HEK293 (cell line): Measurements from ENCODE around the gene TIMM17A.

Experiments
- CTCF ChIA-PET: fragments of 350-600 bp; formaldehyde crosslinking; extraction: SDS; loops from one replicate; lab custom pipeline; 2021; ENCODE audit warnings: antibody characterized with exemption; lab: Yijun Ruan, JAX
- POLR2A ChIA-PET: fragments of 300-600 bp; formaldehyde crosslinking; extraction: SDS; loops from one replicate; lab custom pipeline; 2020; ENCODE audit warnings: antibody characterized with exemption, inconsistent platforms; lab: Yijun Ruan, JAX
- H3K27ac ChIP-seq: fragments of 200-500 bp; sonication (Bioruptor generic); 2 replicates; pipeline ENCODE4 v1.5.1; 2014; ENCODE audit warnings: low read depth, low read length, control low read depth, inconsistent platforms; ENCODE audit errors: extremely low read depth
- H3K36me3 ChIP-seq, 2 experiments: fragments of 200-500 bp in 1 of 2; sonication (Bioruptor generic) in 1 of 2; 1 replicate in 1 of 2; 2 replicates in 1 of 2; pipeline ENCODE4 v1.5.1; 2014 to 2017; ENCODE audit warnings: inconsistent platforms in 2 of 2, low read length in 2 of 2; ENCODE audit not compliant: control insufficient read depth in 2 of 2, insufficient read depth in 1 of 2
- H3K4me1 ChIP-seq: fragments of 200-500 bp; sonication (Bioruptor generic); 2 replicates; pipeline ENCODE4 v1.5.1; 2014; ENCODE audit warnings: mild to moderate bottlenecking, low read length, inconsistent platforms; ENCODE audit not compliant: control insufficient read depth, insufficient read depth
- H3K4me3 ChIP-seq: 2 replicates; pipeline ENCODE4 v1.5.1; 2011; ENCODE audit warnings: low read depth, mild to moderate bottlenecking, control low read depth, low read length, moderate library complexity
- H3K9me3 ChIP-seq: fragments of 200-500 bp; sonication (Bioruptor generic); 2 replicates; pipeline ENCODE4 v1.5.1; 2014; ENCODE audit warnings: low read depth, low read length, inconsistent platforms; ENCODE audit not compliant: control insufficient read depth, insufficient read depth
- KLF10 ChIP-seq: fragments of 450-650 bp; IDR thresholded peaks from 2 replicates; pipeline ENCODE4 v1.5.1; 2018; ENCODE audit warnings: missing biosample characterization, mild to moderate bottlenecking, missing genetic modification characterization
- KLF8 ChIP-seq: fragments of 450-650 bp; formaldehyde crosslinking; IDR thresholded peaks from 2 replicates; pipeline ENCODE4 v1.5.1; 2016; ENCODE audit warnings: missing biosample characterization, missing genetic modification characterization
- OSR2 ChIP-seq: fragments of 450-650 bp; formaldehyde crosslinking; IDR thresholded peaks from 2 replicates; pipeline ENCODE4 v1.5.1; 2016; ENCODE audit warnings: missing biosample characterization, missing genetic modification characterization
- PRDM10 ChIP-seq: fragments of 450-650 bp; formaldehyde crosslinking; IDR thresholded peaks from 2 replicates; pipeline ENCODE4 v1.5.1; 2016; ENCODE audit warnings: missing biosample characterization, missing genetic modification characterization
- RBAK ChIP-seq: fragments of 450-650 bp; formaldehyde crosslinking; IDR thresholded peaks from 2 replicates; pipeline ENCODE4 v1.5.1; 2016; ENCODE audit warnings: missing biosample characterization, missing genetic modification characterization
- TRIM28 ChIP-seq: IDR thresholded peaks from 2 replicates; pipeline ENCODE4 v1.6.1; 2011; ENCODE audit warnings: low read length, control low read depth, borderline replicate concordance
- ZBTB6 ChIP-seq: fragments of 450-650 bp; formaldehyde crosslinking; IDR thresholded peaks from 2 replicates; pipeline ENCODE4 v1.5.1; 2017; ENCODE audit warnings: missing biosample characterization, missing genetic modification characterization
- ZBTB8A ChIP-seq: fragments of 450-650 bp; formaldehyde crosslinking; IDR thresholded peaks from 2 replicates; pipeline ENCODE4 v1.5.1; 2016; ENCODE audit warnings: missing biosample characterization, missing genetic modification characterization
- ZIC2 ChIP-seq: fragments of 450-650 bp; formaldehyde crosslinking; IDR thresholded peaks from 2 replicates; pipeline ENCODE4 v1.5.1; 2016; ENCODE audit warnings: missing biosample characterization, missing genetic modification characterization
- ZNF16 ChIP-seq: fragments of 450-650 bp; formaldehyde crosslinking; IDR thresholded peaks from 2 replicates; pipeline ENCODE4 v1.5.1; 2016; ENCODE audit warnings: low read depth, missing biosample characterization, missing genetic modification characterization
- ZNF175 ChIP-seq: fragments of 450-650 bp; formaldehyde crosslinking; IDR thresholded peaks from 2 replicates; pipeline ENCODE4 v1.5.1; 2016; ENCODE audit warnings: missing biosample characterization, missing genetic modification characterization
- ZNF2 ChIP-seq: fragments of 450-650 bp; formaldehyde crosslinking; IDR thresholded peaks from 2 replicates; pipeline ENCODE4 v1.5.1; 2016; ENCODE audit warnings: missing biosample characterization, missing genetic modification characterization
- ZNF239 ChIP-seq: fragments of 450-650 bp; formaldehyde crosslinking; IDR thresholded peaks from 2 replicates; pipeline ENCODE4 v1.5.1; 2016; ENCODE audit warnings: missing biosample characterization, missing genetic modification characterization
- ZNF266 ChIP-seq: fragments of 450-650 bp; formaldehyde crosslinking; IDR thresholded peaks from 2 replicates; pipeline ENCODE4 v1.5.1; 2016; ENCODE audit warnings: missing biosample characterization, missing genetic modification characterization, low read depth
- ZNF302 ChIP-seq: fragments of 450-650 bp; formaldehyde crosslinking; IDR thresholded peaks from 2 replicates; pipeline ENCODE4 v1.5.1; 2016; ENCODE audit warnings: missing biosample characterization, missing genetic modification characterization, low read depth
- ZNF324 ChIP-seq: fragments of 450-650 bp; formaldehyde crosslinking; IDR thresholded peaks from 2 replicates; pipeline ENCODE4 v1.5.1; 2016; ENCODE audit warnings: missing biosample characterization, missing genetic modification characterization
- ZNF426 ChIP-seq: fragments of 450-650 bp; formaldehyde crosslinking; IDR thresholded peaks from 2 replicates; pipeline ENCODE4 v1.5.1; 2017; ENCODE audit warnings: missing biosample characterization, missing genetic modification characterization, mild to moderate bottlenecking, inconsistent platforms, moderate library complexity
- ZNF513 ChIP-seq: fragments of 450-650 bp; IDR thresholded peaks from 2 replicates; pipeline ENCODE4 v1.5.1; 2018; ENCODE audit warnings: missing biosample characterization, missing genetic modification characterization
- ZNF658 ChIP-seq: fragments of 450-650 bp; formaldehyde crosslinking; IDR thresholded peaks from 2 replicates; pipeline ENCODE4; 2016; ENCODE audit warnings: missing biosample characterization, missing genetic modification characterization
- ZNF704 ChIP-seq: fragments of 450-650 bp; formaldehyde crosslinking; IDR thresholded peaks from 2 replicates; pipeline ENCODE4 v1.5.1; 2016; ENCODE audit warnings: missing biosample characterization, missing genetic modification characterization
- ZNF843 ChIP-seq: fragments of 450-650 bp; formaldehyde crosslinking; IDR thresholded peaks from 2 replicates; pipeline ENCODE4 v1.5.1; 2016; ENCODE audit warnings: missing biosample characterization, missing genetic modification characterization

TIMM17A gene

GRCh38 chr1:201925301-201925567, 30.1 kb upstream of the TIMM17A start (continued):
- TF ChIP-seq KLF10 (no peak), RBAK (tag by site-specific recombination) (no peak), ZBTB6 (tag by site-specific recombination) (no peak), ZNF302 (tag by site-specific recombination) (no peak), ZNF843 (no peak), OSR2 (no peak), ZNF704 (tag by site-specific recombination) (no peak)

GRCh38 chr1:201925981-201926645, 29.2 kb upstream of the TIMM17A start:
- no peak overlapping the region for H3K4me3 ChIP-seq
- CTCF ChIA-PET, result interaction anchor here (0.9 to 1.2 kb wide), 2 partner anchors 9 to 30 kb away, joined by 3 read pairs; no protein-coding TSS in a partner anchor
- H3K4me1 ChIP-seq, result no peaks in the 10 kb centered on the region
- H3K36me3 ChIP-seq, result no peaks in the 10 kb centered on the region
- no peak overlapping the region for H3K27ac ChIP-seq
- H3K9me3 ChIP-seq, result no peaks in the 10 kb centered on the region
- POLR2A ChIA-PET, result no interaction called here
- TF ChIP-seq TRIM28 (no peak), ZNF426 (tag by site-specific recombination) (no peak), ZIC2 (no peak), ZNF239 (no peak), PRDM10 (no peak), ZNF266 (tag by site-specific recombination) (no peak), ZNF658 (tag by site-specific recombination) (no peak), ZNF324 (tag by site-specific recombination) (no peak), ZNF16 (tag by site-specific recombination) (no peak), ZNF302 (tag by site-specific recombination) (no peak), ZNF2 (tag by site-specific recombination) (no peak), ZNF513 (tag by site-specific recombination) (no peak), ZNF175 (tag by site-specific recombination) (no peak), KLF8 (tag by site-specific recombination) (no peak), ZBTB8A (tag by site-specific recombination) (no peak)
